ENCODE measurements around the gene AMOTL2. TPM values are rescaled to one million over a fixed set of nuclear protein-coding genes. Genes with fewer than 3 reads are reported as not detected.

AMOTL2 gene
- total RNA-seq, 4 donors from 2014 or later = 93.2 to 226 (median 153) TPM

DNA sequence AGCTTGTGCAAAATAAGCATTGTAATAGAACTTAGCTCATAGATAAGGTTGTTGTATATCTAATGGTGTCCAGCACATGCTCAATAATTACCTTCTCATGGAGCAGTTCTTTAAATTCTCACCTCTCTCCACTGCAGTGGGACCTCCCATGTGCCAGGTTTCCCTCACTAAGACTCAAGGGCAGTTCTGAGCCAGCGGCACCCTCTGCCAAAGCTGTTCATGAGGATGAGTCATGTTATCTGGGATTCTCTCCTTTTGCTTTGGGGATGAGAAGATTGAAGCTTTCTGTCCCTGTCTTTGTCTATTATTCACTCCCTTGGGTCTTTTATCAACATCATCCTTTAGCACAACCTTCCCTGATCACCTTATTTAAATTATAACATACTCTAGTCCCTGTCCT, 15.6 kb upstream of the AMOTL2 start:
- no peak for ATAC-seq
- 88 to 100% methylated on average over 1 of the region's 1 CpG for WGBS, 2 donors (ENCODE audit: low coverage in 1 of 2)
- no peak for TF ChIP-seq POLR2AphosphoS5 (IDR thresholded peaks at IDR 0.05)
- TF ChIP-seq EP300 (IDR thresholded peaks at IDR 0.05) = no peak
- TF ChIP-seq POLR2A (IDR thresholded peaks at IDR 0.05) = no peak
- TF ChIP-seq, protein P1, sequence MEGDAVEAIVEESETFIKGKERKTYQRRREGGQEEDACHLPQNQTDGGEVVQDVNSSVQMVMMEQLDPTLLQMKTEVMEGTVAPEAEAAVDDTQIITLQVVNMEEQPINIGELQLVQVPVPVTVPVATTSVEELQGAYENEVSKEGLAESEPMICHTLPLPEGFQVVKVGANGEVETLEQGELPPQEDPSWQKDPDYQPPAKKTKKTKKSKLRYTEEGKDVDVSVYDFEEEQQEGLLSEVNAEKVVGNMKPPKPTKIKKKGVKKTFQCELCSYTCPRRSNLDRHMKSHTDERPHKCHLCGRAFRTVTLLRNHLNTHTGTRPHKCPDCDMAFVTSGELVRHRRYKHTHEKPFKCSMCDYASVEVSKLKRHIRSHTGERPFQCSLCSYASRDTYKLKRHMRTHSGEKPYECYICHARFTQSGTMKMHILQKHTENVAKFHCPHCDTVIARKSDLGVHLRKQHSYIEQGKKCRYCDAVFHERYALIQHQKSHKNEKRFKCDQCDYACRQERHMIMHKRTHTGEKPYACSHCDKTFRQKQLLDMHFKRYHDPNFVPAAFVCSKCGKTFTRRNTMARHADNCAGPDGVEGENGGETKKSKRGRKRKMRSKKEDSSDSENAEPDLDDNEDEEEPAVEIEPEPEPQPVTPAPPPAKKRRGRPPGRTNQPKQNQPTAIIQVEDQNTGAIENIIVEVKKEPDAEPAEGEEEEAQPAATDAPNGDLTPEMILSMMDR (IDR thresholded peaks at IDR 0.05) = no peak
- no peak overlapping the region for H3K27ac ChIP-seq
- no peaks in the 10 kb centered on the region for H3K36me3 ChIP-seq
- no peak overlapping the region for H3K4me3 ChIP-seq
- no peaks in the 10 kb centered on the region for H3K9me3 ChIP-seq
- no peaks in the 10 kb centered on the region for H3K27me3 ChIP-seq
- peaks cover 0 to 38% (median 0%) of the 10 kb centered on the region in 3 donors for H3K4me1 ChIP-seq

DNA sequence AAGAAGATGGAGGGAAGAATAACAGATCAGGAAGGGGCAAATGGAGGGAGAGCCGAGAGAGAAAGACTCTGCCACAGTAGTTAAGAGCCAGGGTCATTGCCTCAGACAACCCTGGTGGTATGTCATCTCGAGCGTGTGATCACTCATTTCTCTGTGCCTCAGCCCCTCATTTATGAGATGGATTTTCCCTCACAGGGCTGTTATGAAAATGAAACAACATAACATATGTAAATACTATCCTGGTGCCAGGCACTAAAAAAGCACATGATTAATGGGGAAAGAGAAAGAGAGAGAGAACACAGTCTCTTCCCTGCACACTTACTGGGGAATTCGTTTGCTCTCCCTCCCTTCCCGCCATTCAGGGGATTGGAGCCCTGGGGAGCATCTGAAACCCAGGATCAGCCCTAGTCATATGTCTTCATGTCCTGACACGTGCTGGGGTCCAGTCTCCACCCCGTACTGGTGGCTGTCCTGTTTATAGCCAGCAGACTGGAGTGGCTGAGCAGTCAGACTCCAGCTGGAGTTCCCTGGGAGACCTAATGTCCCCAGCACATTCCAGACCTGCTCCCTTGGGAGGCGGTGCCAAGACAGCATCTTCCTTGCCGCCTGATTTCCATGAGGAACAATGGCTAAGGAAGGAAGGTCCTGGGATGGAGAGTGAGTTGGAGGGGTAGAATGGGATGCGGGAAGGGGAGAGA, 14.7 kb upstream of the AMOTL2 start:
- Histone ChIP-seq H3K9me3 (no peaks in the 10 kb centered on the region), H3K4me3 (no peak overlapping the region), H3K27me3 (no peaks in the 10 kb centered on the region), H3K27ac (no peak overlapping the region), H3K36me3 (no peaks in the 10 kb centered on the region), H3K4me1 (peaks cover 0 to 31% (median 0%) of the 10 kb centered on the region in 3 donors)
- TF ChIP-seq, protein P1 (IDR thresholded peaks at IDR 0.05) = no peak
- no peak for TF ChIP-seq POLR2A (IDR thresholded peaks at IDR 0.05)
- TF ChIP-seq EP300 (IDR thresholded peaks at IDR 0.05) = no peak
- TF ChIP-seq POLR2AphosphoS5 (IDR thresholded peaks at IDR 0.05) = no peak
- WGBS, 2 donors (ENCODE audit: low coverage in 1 of 2) = 60 to 73% methylated on average over 4 to 5 of the region's 10 CpGs
- no peak for ATAC-seq

DNA sequence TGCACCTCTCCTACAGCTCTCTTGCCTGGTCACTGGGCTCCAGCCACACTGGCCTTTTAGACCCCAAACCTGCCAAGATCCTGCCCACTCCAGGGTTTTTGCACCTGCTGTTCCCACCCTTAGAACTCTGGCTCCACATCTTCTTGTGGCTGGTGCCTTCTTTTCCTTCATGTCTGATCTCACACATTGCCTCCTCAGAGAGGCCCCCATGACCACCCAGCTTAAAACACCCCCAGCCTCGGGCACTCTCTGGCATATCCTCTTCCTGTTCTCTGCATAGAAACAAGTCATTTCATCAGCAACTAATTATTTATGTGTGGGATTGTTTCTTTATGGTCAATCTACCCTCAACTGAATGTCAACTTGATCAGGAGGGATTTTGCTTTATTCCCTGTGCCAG, 14.0 kb upstream of the AMOTL2 start:
- H3K27ac ChIP-seq = no peak overlapping the region
- peaks cover 0 to 24% (median 0%) of the 10 kb centered on the region in 3 donors for H3K4me1 ChIP-seq
- 13 to 44% methylated on average over 1 of the region's 1 CpG for WGBS, 2 donors (ENCODE audit: low coverage in 1 of 2)
- H3K9me3 ChIP-seq = no peaks in the 10 kb centered on the region
- TF ChIP-seq EP300 (IDR thresholded peaks at IDR 0.05) = no peak
- TF ChIP-seq, protein P1 (IDR thresholded peaks at IDR 0.05) = no peak
- TF ChIP-seq POLR2A (IDR thresholded peaks at IDR 0.05) = no peak
- TF ChIP-seq POLR2AphosphoS5 (IDR thresholded peaks at IDR 0.05) = no peak
- H3K27me3 ChIP-seq = no peaks in the 10 kb centered on the region
- H3K4me3 ChIP-seq = no peak overlapping the region
- H3K36me3 ChIP-seq = no peaks in the 10 kb centered on the region
- ATAC-seq = no peak

DNA sequence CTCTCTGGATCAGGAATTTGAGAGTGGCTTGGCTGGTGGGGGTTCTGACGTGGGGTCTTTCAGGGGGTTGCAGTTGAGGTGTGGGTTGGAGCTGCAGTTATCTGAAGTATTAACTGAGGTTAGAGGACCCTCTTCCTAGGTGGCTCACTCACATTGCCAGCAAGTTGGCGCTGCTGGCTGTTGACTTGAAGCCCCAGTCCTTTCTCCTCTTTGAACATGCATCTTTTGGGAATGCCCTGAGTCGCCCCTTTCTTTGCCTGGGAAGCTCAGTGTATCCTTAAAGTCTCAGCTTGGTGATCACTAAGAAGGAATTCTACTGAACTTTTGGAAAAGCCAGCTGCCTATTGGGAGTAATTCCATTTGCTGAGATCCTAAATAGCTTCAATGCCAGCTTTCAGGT, 13.0 kb upstream of the AMOTL2 start:
- peaks cover 0 to 14% (median 0%) of the 10 kb centered on the region in 3 donors for H3K4me1 ChIP-seq
- no peak overlapping the region for H3K27ac ChIP-seq
- 92% methylated on average over 2 of the region's 3 CpGs; no CpG with 5 or more reads in 1 of the 2 donors for WGBS, 2 donors (ENCODE audit: low coverage in 1 of 2)
- no peaks in the 10 kb centered on the region for H3K9me3 ChIP-seq
- no peak overlapping the region for H3K4me3 ChIP-seq
- H3K36me3 ChIP-seq = no peaks in the 10 kb centered on the region
- ATAC-seq = no peak
- no peaks in the 10 kb centered on the region for H3K27me3 ChIP-seq
- TF ChIP-seq EP300 (IDR thresholded peaks at IDR 0.05) (no peak), POLR2A (IDR thresholded peaks at IDR 0.05) (no peak), POLR2AphosphoS5 (IDR thresholded peaks at IDR 0.05) (no peak)
- TF ChIP-seq, protein P1 (IDR thresholded peaks at IDR 0.05) = no peak

DNA sequence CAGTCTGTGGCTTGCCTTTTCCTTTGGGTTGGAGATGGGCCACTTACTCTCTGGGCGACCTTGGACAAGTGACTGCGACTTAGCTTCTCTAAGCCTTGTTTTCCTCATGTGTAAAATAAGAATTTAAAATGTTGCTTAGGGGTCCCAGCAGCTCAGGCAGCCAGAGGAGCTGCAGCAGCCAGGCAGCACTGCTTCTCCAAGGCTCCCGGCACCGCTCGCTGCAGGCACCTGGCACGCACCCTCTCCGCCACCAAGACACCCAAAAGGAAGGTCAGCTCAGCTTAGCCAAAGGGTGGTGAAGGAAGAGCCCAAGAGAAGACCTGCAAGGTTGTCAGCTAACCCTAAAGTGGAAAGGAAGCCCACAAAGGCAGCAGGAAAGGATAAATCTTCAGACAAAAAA, 10.7 kb upstream of the AMOTL2 start:
- WGBS, 2 donors (ENCODE audit: low coverage in 1 of 2) = 88 to 100% methylated on average over 2 of the region's 7 CpGs
- no peaks in the 10 kb centered on the region for H3K9me3 ChIP-seq

More for the DNA sequence above, 10.7 kb upstream of the AMOTL2 start:
- Histone ChIP-seq H3K4me3 (no peak overlapping the region), H3K36me3 (no peaks in the 10 kb centered on the region), H3K27me3 (no peaks in the 10 kb centered on the region), H3K4me1 (peaks cover 0 to 20% (median 0%) of the 10 kb centered on the region in 3 donors), H3K27ac (no peak overlapping the region)
- ATAC-seq = no peak
- no peak for TF ChIP-seq POLR2A (IDR thresholded peaks at IDR 0.05)
- no peak for TF ChIP-seq EP300 (IDR thresholded peaks at IDR 0.05)
- TF ChIP-seq, protein P1 (IDR thresholded peaks at IDR 0.05) = no peak
- TF ChIP-seq POLR2AphosphoS5 (IDR thresholded peaks at IDR 0.05) = no peak

Measured in gastroesophageal sphincter (tissue), 4 donors.